Choroid plexus epithelial cell (primary cell): Measurements from ENCODE around the gene LCA5L.

ENCODE experiments used
- DNase-seq: peaks from one replicate; pipeline ENCODE4 v3.0.0-alpha.2; 2010; ENCODE audit warnings: low read depth
- H3K4me3 ChIP-seq: 2 replicates; pipeline ENCODE4 v1.5.1; 2011; ENCODE audit warnings: low read depth, mild to moderate bottlenecking, control low read depth, low read length, moderate library complexity
- CTCF ChIP-seq: conservative IDR thresholded peaks from 2 replicates; pipeline ENCODE4 v1.5.1; 2011; ENCODE audit warnings: low read depth, mild to moderate bottlenecking, control low read depth, inconsistent platforms, low read length, moderate library complexity

Gene LCA5L

GRCh38 chr21:39452207-39452969 is 6.8 kb upstream of the LCA5L start:
- no peak overlapping the region for H3K4me3 ChIP-seq
- peak; percentile 17 for DNase-seq
- no peak for TF ChIP-seq CTCF

GRCh38 chr21:39451332-39452206 is 6.0 kb upstream of the LCA5L start, which contains the start of gene SH3BGR:
SH3BGR (plus strand) TSS chr21:39451970; CDS start chr21:39452097, 127 bp downstream.
- DNase-seq = no peak
- no peak for TF ChIP-seq CTCF
- no peak within 1 kb of the TSS for H3K4me3 ChIP-seq

GRCh38 chr21:39447264-39447663 is 1.7 kb upstream of the LCA5L start:
- no peak for DNase-seq
- TF ChIP-seq CTCF = no peak
- no peak overlapping the region for H3K4me3 ChIP-seq

- H3K4me3 ChIP-seq = peak overlapping the region; percentile 92
- no peak for TF ChIP-seq CTCF
- peak; percentile 56 for DNase-seq
Observed at GRCh38 chr21:39444421-39445180, 977 bp downstream of the LCA5L start.

GRCh38 chr21:39441502-39442475 is 3.8 kb downstream of the LCA5L start:
- peak; percentile 79 for DNase-seq
- H3K4me3 ChIP-seq = no peak overlapping the region
- TF ChIP-seq CTCF = peak; percentile 87

GRCh38 chr21:39439232-39439631 is 6.3 kb downstream of the LCA5L start:
- DNase-seq = no peak
- H3K4me3 ChIP-seq = no peak overlapping the region
- TF ChIP-seq CTCF = no peak
